Chondrocyte (in vitro differentiated cells): Measurements from ENCODE around the gene AQP3. TPM values are rescaled to one million over a fixed set of nuclear protein-coding genes. Genes with fewer than 3 reads are reported as not detected.
"Not testable (repeated sequence)": the region's sequence is repeated elsewhere in the genome, so short reads cannot be mapped to it uniquely, and the experiment has no call there.

Source experiments
- DNase-seq: peaks from one replicate; pipeline ENCODE4 v3.0.0; 2021; ENCODE audit warnings: mixed read lengths, low spot score
- H3K27ac Mint-ChIP-seq: one replicate; pipeline ENCODE4 v1.8.0; 2021; ENCODE audit warnings: mild to moderate bottlenecking, moderate library complexity, mixed read lengths; ENCODE audit not compliant: unreplicated experiment
- H3K27me3 Mint-ChIP-seq: 2 replicates; pipeline ENCODE4 v1.8.0; 2021; ENCODE audit warnings: low read depth, mixed read lengths
- H3K36me3 Mint-ChIP-seq: 2 replicates; pipeline ENCODE4 v1.8.0; 2021; ENCODE audit warnings: low read depth, mixed read lengths
- H3K4me1 Mint-ChIP-seq: 2 replicates; pipeline ENCODE4 v1.8.0; 2021; ENCODE audit warnings: low read depth, mild to moderate bottlenecking, mixed read lengths
- H3K4me3 Mint-ChIP-seq: one replicate; pipeline ENCODE4 v1.8.0; 2021; ENCODE audit warnings: mild to moderate bottlenecking, moderate library complexity, mixed read lengths; ENCODE audit not compliant: unreplicated experiment
- H3K9me3 Mint-ChIP-seq: 2 replicates; pipeline ENCODE4 v1.8.0; 2021; ENCODE audit warnings: low read depth, mixed read lengths
- total RNA-seq: library from RNA; stranded (reverse); gene quantifications from 3 replicates; pipeline ENCODE4 v1.2.1, GENCODE V29; 2021
- TF ChIP-seq, protein P1 (sequence below): fragments of 200-600 bp; sonication (generic); IDR thresholded peaks from 2 replicates; pipeline ENCODE4 v1.5.0; 2021; ENCODE audit warnings: antibody characterized with exemption, mild to moderate bottlenecking, moderate library complexity

Gene AQP3
- total RNA-seq, 1 donor from 2014 or later = 3.6 TPM

DNA sequence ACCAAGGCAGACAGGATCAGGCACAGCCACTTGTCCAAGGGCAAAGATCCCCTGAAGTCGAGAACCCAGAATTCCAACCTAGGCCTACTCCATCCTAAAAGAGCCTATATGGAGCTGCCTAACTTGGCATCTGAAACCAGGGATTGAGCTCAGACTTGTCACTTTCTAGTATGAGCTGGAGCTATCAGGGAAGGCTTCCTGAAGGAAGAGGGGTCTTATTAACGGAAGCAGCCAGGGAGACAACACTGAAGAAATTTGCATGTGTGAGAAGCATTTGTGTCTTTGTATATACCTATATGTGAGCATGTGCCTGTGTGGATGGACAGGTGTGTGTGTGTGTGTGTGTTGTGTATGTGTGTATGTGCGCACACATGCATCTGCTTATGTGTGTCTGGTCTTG lies 40.3 kb downstream of the AQP3 start:
- no peaks in the 10 kb centered on the region for H3K9me3 Mint-ChIP-seq
- no peaks in the 10 kb centered on the region for H3K36me3 Mint-ChIP-seq
- no peaks in the 10 kb centered on the region for H3K27me3 Mint-ChIP-seq
- TF ChIP-seq, protein P1, sequence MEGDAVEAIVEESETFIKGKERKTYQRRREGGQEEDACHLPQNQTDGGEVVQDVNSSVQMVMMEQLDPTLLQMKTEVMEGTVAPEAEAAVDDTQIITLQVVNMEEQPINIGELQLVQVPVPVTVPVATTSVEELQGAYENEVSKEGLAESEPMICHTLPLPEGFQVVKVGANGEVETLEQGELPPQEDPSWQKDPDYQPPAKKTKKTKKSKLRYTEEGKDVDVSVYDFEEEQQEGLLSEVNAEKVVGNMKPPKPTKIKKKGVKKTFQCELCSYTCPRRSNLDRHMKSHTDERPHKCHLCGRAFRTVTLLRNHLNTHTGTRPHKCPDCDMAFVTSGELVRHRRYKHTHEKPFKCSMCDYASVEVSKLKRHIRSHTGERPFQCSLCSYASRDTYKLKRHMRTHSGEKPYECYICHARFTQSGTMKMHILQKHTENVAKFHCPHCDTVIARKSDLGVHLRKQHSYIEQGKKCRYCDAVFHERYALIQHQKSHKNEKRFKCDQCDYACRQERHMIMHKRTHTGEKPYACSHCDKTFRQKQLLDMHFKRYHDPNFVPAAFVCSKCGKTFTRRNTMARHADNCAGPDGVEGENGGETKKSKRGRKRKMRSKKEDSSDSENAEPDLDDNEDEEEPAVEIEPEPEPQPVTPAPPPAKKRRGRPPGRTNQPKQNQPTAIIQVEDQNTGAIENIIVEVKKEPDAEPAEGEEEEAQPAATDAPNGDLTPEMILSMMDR = no peak
- DNase-seq = no peak
- H3K4me3 Mint-ChIP-seq = no peak overlapping the region
- no peaks in the 10 kb centered on the region for H3K4me1 Mint-ChIP-seq
- no peak overlapping the region for H3K27ac Mint-ChIP-seq

- H3K27ac Mint-ChIP-seq = no peak overlapping the region
- H3K4me1 Mint-ChIP-seq = peaks cover 4% of the 10 kb centered on the region
- peaks cover 4% of the 10 kb centered on the region for H3K27me3 Mint-ChIP-seq
- TF ChIP-seq, protein P1 = no peak
- no peaks in the 10 kb centered on the region for H3K9me3 Mint-ChIP-seq
- DNase-seq = no peak
- no peak overlapping the region for H3K4me3 Mint-ChIP-seq
- H3K36me3 Mint-ChIP-seq = no peaks in the 10 kb centered on the region
Measured at GRCh38 chr9:33404788-33405362, 42.5 kb downstream of the AQP3 start.

- DNase-seq = no peak
- Mint-ChIP-seq H3K9me3 (no peaks in the 10 kb centered on the region), H3K27me3 (peaks cover 5% of the 10 kb centered on the region), H3K4me1 (peaks cover 4% of the 10 kb centered on the region), H3K4me3 (no peak overlapping the region), H3K36me3 (no peaks in the 10 kb centered on the region), H3K27ac (no peak overlapping the region)
- TF ChIP-seq, protein P1 = no peak
Measured at GRCh38 chr9:33403941-33404787, 43.2 kb downstream of the AQP3 start.

DNA sequence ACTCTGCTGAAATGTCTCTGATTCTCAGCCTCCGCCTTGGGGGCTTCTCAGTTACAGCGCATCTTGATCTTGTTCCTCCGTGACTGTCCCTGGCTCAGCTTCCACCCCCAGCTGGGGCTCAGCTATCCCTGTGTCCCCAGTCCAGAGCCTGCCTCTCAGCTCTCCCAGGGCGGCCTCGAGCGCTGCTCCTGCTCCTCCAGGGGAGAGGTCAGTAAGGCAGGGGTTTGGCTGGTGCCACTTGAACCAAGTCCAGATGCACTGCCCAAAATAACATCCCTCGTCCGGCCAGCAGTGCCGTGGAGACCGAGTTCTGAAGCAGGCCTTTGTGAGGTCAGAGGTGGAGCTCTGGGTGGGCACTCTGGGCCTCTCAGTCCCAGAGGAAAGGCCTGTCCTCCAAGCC lies 45.0 kb downstream of the AQP3 start, which contains the start of gene AQP7:
AQP7 (minus strand) TSS at position 198 of the 400 bp plus-strand sequence. CDS start 1,306 bp downstream, outside the sequence.
- not testable (repeated sequence) for DNase-seq, H3K36me3 Mint-ChIP-seq, H3K27me3 Mint-ChIP-seq, H3K9me3 Mint-ChIP-seq, H3K4me1 Mint-ChIP-seq, H3K4me3 Mint-ChIP-seq, H3K27ac Mint-ChIP-seq

DNA sequence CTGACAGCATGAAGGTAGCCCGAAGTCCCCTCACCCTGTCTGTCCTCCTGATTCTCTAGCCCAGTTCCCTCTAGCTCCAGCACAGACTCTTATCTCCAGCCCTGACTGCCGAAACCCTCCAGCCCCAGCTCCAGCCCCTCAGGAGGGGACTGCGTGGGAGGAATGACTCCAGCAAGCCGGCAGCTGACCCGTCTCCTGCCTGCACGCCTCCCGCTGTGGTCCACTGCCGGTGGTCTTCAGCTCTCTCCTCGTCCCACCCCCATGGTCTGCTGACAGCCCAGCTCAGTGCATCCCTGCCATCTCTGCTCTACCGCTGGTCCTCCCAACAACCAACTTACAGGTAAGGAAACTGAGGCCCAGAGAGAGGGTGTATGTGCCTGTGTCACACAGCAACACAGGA lies 45.6 kb downstream of the AQP3 start:
- H3K9me3 Mint-ChIP-seq, H3K27ac Mint-ChIP-seq: not testable (repeated sequence)

DNA sequence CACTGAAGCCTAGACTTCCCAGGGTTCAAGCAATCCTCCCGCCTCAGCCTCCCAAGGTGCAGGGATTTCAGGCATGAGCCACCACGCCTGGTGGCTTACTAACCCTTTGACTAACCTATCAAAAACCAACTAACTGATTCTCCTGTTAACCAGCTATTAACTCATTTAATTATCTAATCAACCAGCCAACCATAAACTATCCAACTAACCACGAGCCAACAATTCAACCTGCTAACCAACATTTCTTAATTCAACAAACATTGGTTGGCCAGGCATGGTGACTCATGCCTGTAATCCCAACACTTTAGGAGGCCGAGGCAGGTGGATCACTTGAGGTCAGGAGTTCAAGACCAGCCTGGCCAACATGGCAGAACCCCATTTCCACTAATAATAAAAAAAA lies 48.3 kb downstream of the AQP3 start:
- not testable (repeated sequence) for DNase-seq, H3K27me3 Mint-ChIP-seq, H3K36me3 Mint-ChIP-seq, H3K27ac Mint-ChIP-seq, H3K9me3 Mint-ChIP-seq, H3K4me3 Mint-ChIP-seq, H3K4me1 Mint-ChIP-seq

More for the DNA sequence above, 45.6 kb downstream of the AQP3 start:
- not testable (repeated sequence) for H3K4me1 Mint-ChIP-seq, H3K4me3 Mint-ChIP-seq, H3K36me3 Mint-ChIP-seq, H3K27me3 Mint-ChIP-seq, DNase-seq

DNA sequence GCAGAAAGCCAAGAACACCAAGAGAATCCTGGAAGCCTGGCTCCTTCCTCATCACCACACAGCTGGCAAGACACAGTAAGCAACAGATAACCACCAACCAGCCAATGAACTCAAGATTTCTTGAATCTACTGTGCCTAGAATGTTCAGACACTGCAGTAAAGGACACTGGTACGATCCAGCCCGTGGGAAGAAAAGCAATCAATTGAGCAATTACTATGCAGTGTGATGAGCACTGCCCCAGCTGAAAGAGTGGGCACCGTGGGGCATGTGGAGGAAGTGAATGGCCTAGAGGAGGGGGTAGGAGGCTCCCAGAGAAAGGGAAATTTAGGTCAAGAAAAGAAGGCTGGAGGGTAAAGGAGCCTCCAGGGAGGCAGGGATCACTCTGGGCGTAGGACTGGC lies 49.6 kb downstream of the AQP3 start:
- not testable (repeated sequence) for H3K27me3 Mint-ChIP-seq, H3K4me3 Mint-ChIP-seq, H3K27ac Mint-ChIP-seq, H3K36me3 Mint-ChIP-seq, DNase-seq, H3K9me3 Mint-ChIP-seq, H3K4me1 Mint-ChIP-seq

DNA sequence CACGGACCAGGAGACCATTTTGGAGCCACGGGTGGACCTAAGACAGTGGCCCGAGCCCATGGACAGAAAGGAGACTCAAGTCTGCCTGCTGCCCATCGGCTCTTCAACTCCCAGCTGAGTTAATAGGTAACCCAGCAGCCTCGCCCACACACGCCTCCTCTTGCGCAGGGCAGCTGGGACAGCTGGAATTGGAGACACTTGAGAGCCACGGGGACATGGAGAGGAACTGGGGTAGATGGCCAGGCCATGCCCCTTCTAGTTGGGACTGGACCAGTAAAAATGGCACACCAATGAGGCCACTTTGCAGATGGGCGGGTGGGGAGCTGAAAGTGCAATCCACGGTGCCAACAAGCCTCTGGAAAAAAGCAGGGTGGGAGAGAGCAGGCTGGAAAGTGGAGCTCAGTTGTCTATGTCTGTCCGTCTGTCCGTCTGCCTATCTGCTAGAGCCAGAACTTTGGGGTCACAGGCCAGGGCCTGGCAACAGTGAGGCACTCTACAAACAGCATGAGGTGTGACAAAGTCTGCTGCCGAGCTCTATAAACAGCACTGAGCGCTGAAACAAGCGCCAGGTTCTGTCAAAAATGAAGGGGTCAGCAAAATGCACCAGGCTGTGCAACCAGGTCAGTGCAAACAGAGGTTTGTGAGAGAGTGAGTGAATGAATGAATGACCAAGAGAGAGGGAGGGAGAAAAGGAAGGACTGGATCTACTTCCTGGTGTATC lies 52.1 kb downstream of the AQP3 start:
- peaks cover 17% of the 10 kb centered on the region for H3K4me1 Mint-ChIP-seq
- DNase-seq, H3K4me3 Mint-ChIP-seq, H3K36me3 Mint-ChIP-seq, H3K9me3 Mint-ChIP-seq, H3K27me3 Mint-ChIP-seq, H3K27ac Mint-ChIP-seq: not testable (repeated sequence)

GRCh38 chr9:33393986-33394385 lies 53.4 kb downstream of the AQP3 start:
- H3K27me3 Mint-ChIP-seq, H3K9me3 Mint-ChIP-seq, DNase-seq, H3K4me3 Mint-ChIP-seq, H3K27ac Mint-ChIP-seq, H3K36me3 Mint-ChIP-seq: not testable (repeated sequence)
- peaks cover 22% of the 10 kb centered on the region for H3K4me1 Mint-ChIP-seq
